ENCODE data around the gene TBL2.

DNA sequence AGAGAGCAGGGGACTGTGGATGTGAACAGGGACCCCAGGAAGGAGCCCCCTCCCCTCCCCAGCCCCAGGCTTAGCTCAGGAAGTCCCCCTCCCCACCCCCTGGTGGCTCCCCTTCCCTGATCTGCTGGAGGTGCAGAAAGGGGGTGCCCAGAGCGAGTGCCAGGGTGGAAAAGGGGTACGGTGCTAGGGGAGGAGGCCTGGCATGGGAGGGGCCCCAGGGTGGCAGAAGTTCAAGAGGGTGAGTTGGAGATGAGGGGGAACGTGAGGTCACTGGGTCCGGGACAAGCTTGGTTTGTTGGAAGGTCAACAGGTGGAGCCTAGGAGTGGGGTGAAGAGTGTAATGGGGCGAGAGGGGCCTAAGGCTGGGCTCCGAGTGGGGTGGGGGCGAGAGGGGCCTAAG lies 21.5 kb upstream of the TBL2 start:
- TF ChIP-seq CTCF (IDR thresholded peaks at IDR 0.05) = no peak
- TF ChIP-seq POLR2A (IDR thresholded peaks at IDR 0.05) = no peak

Measured in heart left ventricle (tissue), 13 donors.